Subcutaneous adipose tissue (tissue), 4 donors: Measurements from ENCODE around the gene TRIP10. TPM values are rescaled to one million over a fixed set of nuclear protein-coding genes. Genes with fewer than 3 reads are reported as not detected.

ENCODE experiments used
- CTCF ChIP-seq: fragments of 450-650 bp; IDR thresholded peaks from one replicate; pipeline ENCODE4 v1.5.1; 2016; ENCODE audit warnings: low read depth, mild to moderate bottlenecking, control low read depth, antibody characterized with exemption, moderate library complexity
- total RNA-seq, 4 donors: library from RNA; depleted of rRNA; stranded (reverse); fragments of >200 nt; gene quantifications; one replicate each; pipeline ENCODE4 v1.1.0, GENCODE V29; 2016

The TRIP10 gene
- total RNA-seq, 4 donors from 2014 or later: 51.7 to 161 (median 82.4) TPM

GRCh38 chr19:6739883-6740588 is 556 bp downstream of the TRIP10 start:
- no peak for TF ChIP-seq CTCF

GRCh38 chr19:6740589-6741343 is 1.3 kb downstream of the TRIP10 start:
- TF ChIP-seq CTCF: no peak

GRCh38 chr19:6743066-6743465 is 3.6 kb downstream of the TRIP10 start:
- no peak for TF ChIP-seq CTCF

- no peak for TF ChIP-seq CTCF
These were observed 4.4 kb downstream of the TRIP10 start for GRCh38 chr19:6743714-6744380.

GRCh38 chr19:6744381-6745301 is 5.2 kb downstream of the TRIP10 start:
- TF ChIP-seq CTCF: no peak

- no peak for TF ChIP-seq CTCF
These were observed 6.5 kb downstream of the TRIP10 start for GRCh38 chr19:6745965-6746364.
